HG03469 (cell line): Measurements from ENCODE around the gene PTP4A1.
"Not testable (repeated sequence)": the region's sequence is repeated elsewhere in the genome, so short reads cannot be mapped to it uniquely, and the experiment has no call there.

Experiments
- ATAC-seq: cut with Tn5 transposase; IDR thresholded peaks from one replicate; pipeline ENCODE4 v1.9.1; 2021; ENCODE audit warnings: mild to moderate bottlenecking, moderate library complexity, moderate number of reproducible peaks; ENCODE audit not compliant: unreplicated experiment

The PTP4A1 gene

DNA sequence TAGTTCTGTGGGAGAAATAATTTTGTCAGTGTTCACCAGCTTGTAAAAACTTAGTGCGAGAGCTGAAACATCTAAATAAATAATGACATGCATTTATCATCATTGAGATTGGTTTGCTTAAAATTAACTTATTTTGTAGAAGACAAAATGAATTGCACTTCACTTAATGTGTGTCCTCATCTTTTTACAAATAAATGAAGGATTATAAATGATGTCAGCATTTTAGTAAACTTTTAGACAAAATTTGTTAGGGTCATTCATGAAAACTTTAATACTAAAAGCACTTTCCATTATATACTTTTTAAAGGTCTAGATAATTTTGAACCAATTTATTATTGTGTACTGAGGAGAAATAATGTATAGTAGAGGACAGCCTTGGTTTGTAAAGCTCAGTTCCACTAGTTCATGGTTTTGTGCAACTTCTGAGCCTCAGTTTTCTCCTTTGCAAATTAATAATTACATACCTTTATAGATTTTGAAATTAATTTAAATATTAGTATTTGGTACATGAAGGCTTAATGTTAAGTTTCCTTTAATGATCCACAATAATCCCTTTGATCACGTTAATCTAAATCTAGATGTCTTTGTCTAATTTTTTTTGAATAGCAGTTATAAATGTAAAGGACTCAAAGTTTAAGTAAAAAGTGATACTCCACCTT lies 9.2 kb downstream of the PTP4A1 start:
- no peak for ATAC-seq

GRCh38 chr6:63582579-63583231 lies 10.4 kb downstream of the PTP4A1 start:
- ATAC-seq: no peak

- no peak for ATAC-seq
Measured at GRCh38 chr6:63584125-63584514, 11.8 kb downstream of the PTP4A1 start.

GRCh38 chr6:63584566-63584965 lies 12.3 kb downstream of the PTP4A1 start:
- no peak for ATAC-seq

- ATAC-seq: not testable (repeated sequence)
Measured at GRCh38 chr6:63585652-63586051, 13.4 kb downstream of the PTP4A1 start.

- ATAC-seq: no peak
Measured at GRCh38 chr6:63589952-63590411, 17.7 kb downstream of the PTP4A1 start.

GRCh38 chr6:63592886-63593285 lies 20.6 kb downstream of the PTP4A1 start:
- ATAC-seq: no peak

DNA sequence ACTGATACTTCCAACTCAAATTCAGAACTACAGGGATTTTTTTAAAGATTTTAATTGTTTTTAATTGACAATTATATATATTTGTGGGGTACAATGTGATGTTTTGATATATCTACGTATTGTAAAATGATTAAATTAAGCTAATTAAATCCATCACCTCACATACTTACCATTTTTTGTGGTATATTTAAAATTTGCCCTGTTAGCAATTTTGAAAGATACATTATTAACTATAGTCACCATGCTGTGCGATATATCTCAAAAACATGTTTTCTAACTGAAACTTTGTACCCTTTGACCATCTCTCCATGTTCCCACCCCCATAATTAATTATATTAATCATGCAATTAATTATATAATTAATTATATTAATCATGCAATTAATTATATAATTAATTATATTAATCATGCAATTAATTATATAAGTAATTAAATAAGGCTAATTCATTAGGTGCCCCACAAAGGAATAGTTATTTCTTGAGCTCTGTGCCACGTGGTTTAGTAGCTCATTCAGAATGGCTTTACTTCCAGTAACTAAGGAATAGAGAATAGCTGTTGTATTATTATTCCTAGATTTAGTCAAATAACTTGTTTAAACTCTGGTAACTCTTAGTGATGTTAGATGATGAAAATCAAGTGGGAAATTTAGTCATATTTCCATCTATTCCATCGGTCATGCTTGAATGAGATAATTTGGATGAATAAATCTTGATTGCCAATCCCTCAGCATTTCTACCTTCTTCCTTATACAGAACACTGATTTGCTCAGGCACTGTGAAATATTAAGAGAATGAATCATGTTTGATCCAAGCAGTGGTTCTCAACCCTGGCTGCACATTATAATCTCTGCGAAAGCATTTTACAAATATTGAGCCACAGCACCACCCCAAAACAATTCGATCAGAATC lies 25.1 kb downstream of the PTP4A1 start:
- ATAC-seq: no peak

GRCh38 chr6:63598049-63599036 lies 26.1 kb downstream of the PTP4A1 start:
- ATAC-seq: peak; percentile 99

GRCh38 chr6:63599243-63599642 lies 27.0 kb downstream of the PTP4A1 start:
- no peak for ATAC-seq

DNA sequence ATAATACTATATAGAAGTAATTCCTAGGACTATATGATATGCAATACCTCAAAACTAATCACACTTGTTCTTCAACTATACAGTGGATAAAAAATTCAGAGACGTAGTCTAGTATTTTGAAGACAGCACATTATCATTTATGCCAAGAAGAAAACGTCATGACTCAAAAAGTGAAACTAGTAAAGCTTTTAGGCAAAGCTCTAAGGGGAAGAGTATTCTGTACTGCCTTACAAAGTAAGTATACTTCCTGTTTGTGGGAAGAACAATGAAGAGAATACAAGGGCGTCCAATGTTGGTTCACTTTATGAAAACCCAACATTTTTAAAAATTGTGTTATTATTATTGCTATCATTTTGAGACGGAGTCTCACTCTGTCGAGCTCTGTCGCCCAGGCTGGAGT lies 27.9 kb downstream of the PTP4A1 start:
- no peak for ATAC-seq

DNA sequence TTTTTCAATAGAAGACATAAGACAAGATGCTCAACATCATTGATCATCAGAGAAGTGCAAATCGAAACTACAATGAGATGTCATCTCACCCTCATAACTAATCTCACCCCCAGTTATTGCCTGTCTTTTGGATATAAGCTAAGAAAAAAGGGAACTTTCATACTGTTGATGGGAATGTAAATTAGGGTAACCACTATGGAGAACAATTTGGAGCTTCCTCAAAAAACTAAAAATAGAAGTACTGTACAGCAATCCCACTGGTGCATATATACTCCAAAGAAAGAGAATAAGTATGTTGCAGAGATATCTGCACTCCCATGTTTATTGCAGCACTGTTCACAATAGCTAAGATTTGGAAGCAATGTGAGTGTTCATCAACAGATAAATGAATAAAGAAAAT lies 37.0 kb downstream of the PTP4A1 start:
- ATAC-seq: no peak

DNA sequence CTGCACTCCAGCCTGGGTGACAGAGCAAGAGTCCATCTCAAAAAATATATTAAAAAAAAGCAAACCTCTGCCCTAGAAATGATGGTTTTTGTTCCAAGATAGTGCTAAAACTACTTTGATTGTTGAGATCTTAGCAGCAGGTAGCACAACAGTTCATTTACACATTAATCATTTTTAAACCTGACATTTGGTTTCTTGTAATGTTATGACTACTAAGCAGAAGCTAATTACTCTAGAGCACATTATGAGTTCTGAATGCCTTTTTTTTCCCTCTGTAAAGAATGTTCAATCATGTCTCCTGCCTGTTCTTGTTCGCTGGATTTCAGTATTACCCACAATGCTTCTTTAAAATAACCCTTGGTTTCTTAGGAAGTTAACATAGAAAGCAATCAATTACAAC lies 38.7 kb downstream of the PTP4A1 start:
- no peak for ATAC-seq

DNA sequence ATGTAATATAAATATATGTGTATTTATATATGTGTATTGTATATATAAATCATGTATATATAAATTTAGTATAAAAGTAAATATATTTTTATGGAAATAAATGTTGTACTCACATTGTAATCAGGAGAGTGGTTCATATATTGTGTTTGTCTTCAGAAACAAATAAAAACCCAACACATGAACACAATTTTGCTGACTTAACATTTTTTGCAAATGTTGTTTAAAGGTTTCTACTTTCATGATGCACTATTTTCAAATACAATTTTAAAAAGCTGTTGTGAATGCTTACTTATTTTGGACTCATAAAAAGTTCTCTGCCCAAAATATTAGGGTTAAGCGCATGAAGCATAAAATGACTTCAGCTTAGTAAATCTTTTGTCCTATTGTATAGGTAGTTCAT lies 39.3 kb downstream of the PTP4A1 start:
- ATAC-seq: no peak

DNA sequence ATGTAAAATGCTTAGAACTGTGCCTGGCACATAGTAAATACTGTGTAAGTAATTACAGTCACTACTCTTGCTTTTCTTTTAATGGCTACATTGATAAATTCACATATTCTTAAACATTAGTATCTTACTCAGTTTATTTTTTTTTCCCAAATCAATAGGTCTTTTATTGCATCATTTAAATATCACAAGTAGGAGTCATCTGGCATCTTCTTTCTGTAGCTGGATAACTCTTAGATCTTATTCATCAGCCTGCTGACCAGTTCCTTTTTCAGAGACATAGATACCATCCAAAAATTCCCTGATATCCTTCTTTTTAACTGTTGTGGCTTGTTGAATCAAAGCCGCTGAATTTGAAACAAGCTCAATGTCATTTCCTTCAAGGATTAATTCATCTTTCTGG lies 43.3 kb downstream of the PTP4A1 start:
- no peak for ATAC-seq
